Effector memory CD8-positive, alpha-beta T cell (primary cell): ENCODE measurements around the gene GGA2.
A peak's percentile ranks its signal among the peaks of the same experiment; 100 is the strongest.
"Not testable (repeated sequence)": the region's sequence is repeated elsewhere in the genome, so short reads cannot be mapped to it uniquely, and the experiment has no call there.

ENCODE experiments used
- ATAC-seq: fragments of 150-1000 bp; cut with Tn5 transposase; replicated peaks from 2 replicates; pipeline ENCODE4 v1.10.0; 2021; ENCODE audit warnings: mild to moderate bottlenecking, moderate library complexity
- DNase-seq, 3 experiments: peaks; one replicate each; pipeline ENCODE4 v3.0.0; 2021
- H3K27ac Mint-ChIP-seq, 2 donors: one replicate each; pipeline ENCODE4 v1.8.0; 2022; ENCODE audit warnings: mild to moderate bottlenecking in 2 of 2, mixed read lengths in 2 of 2, moderate library complexity in 2 of 2
- H3K27me3 Mint-ChIP-seq, 2 donors: one replicate each; pipeline ENCODE4 v1.8.0; 2022; ENCODE audit warnings: mixed read lengths in 2 of 2
- H3K36me3 Mint-ChIP-seq: one replicate; pipeline ENCODE4 v1.8.0; 2022; ENCODE audit warnings: mild to moderate bottlenecking, moderate library complexity, mixed read lengths; ENCODE audit not compliant: insufficient read depth
- H3K4me1 Mint-ChIP-seq, 2 donors: one replicate each; pipeline ENCODE4 v1.8.0; 2022; ENCODE audit warnings: low read depth in 2 of 2, mixed read lengths in 2 of 2
- H3K4me3 Mint-ChIP-seq, 2 donors: one replicate each; pipeline ENCODE4 v1.8.0; 2022; ENCODE audit warnings: mild to moderate bottlenecking in 2 of 2, mixed read lengths in 2 of 2, moderate library complexity in 2 of 2
- H3K9me3 Mint-ChIP-seq, 2 donors: one replicate each; pipeline ENCODE4 v1.8.0; 2022; ENCODE audit warnings: mixed read lengths in 2 of 2

The GGA2 gene

DNA sequence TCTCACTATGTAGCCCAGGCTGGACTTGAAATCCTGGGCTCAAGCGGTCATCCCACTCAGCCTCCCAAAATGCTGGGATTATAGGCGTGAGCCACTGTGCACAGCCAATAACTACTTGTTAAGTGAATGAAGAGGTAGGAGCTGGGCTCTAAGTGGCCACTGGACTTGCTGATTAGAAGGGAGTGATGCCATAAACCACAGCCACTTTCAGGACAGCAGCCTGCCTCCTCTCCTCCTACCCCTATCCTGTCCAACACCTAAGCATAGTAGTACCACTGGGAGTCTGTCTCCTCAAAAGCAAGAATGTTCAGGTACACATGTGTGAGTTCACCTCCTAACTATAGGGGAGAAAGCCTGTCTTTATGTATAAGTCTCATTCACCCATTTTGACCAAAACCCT lies 45.1 kb downstream of the GGA2 start:
- peaks cover 0 to 3% of the 10 kb centered on the region in 2 donors for H3K4me1 Mint-ChIP-seq
- peak overlapping the region; percentile 58 to 78 for H3K27ac Mint-ChIP-seq
- ATAC-seq, result peak; percentile 9
- no peak for DNase-seq
- H3K9me3 Mint-ChIP-seq, result no peaks in the 10 kb centered on the region
- no peak overlapping the region for H3K4me3 Mint-ChIP-seq
- no peaks in the 10 kb centered on the region for H3K27me3 Mint-ChIP-seq
- H3K36me3 Mint-ChIP-seq, result peaks cover 67% of the 10 kb centered on the region

DNA sequence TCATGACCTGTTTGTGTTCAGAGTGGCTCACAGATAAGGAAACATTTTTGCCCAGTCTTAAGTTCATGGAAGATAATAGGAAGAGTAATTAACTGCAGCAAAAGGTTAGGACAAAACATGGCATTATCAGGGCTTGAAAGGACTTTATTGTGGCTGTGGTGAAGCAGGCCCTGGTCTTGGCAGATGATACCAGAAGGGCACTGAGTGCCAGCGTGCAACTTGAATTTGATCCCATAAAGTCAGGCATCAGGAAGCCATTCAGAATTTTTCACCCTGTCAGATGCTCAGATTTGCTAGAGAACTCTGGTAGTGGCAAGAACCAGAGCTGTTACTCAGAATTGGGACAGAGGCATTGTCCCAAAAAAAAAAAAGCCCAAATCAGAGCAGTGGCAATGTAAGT lies 46.1 kb downstream of the GGA2 start:
- Mint-ChIP-seq H3K27ac (peak overlapping the region in 1 of 2 donors; percentile 58), H3K27me3 (no peaks in the 10 kb centered on the region), H3K36me3 (peaks cover 65% of the 10 kb centered on the region)

DNA sequence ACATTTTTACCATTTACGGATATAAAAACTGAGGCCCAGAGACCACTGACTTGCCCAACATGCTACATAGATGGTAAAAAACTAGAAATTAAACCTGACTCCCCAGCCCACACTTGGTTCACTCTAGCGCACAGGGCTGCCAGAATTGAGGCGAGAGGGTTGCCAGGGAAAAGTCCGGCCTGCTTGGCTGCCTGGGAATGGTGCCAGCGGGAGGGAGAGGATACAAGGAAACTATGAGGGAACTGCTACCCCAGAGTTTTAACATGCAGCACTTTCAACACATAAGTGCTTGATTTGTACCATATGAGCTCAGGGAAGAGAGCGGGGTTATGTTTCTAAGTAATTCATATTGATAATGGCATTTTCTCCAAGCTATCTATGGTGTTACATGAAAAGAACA lies 47.3 kb downstream of the GGA2 start:
- H3K4me3 Mint-ChIP-seq, H3K27ac Mint-ChIP-seq, DNase-seq, H3K9me3 Mint-ChIP-seq, H3K27me3 Mint-ChIP-seq, ATAC-seq, H3K4me1 Mint-ChIP-seq: not testable (repeated sequence)
- H3K36me3 Mint-ChIP-seq, result peaks cover 58% of the 10 kb centered on the region

More for the DNA sequence above, 46.1 kb downstream of the GGA2 start:
- Mint-ChIP-seq H3K9me3 (no peaks in the 10 kb centered on the region), H3K4me1 (peaks cover 0 to 3% of the 10 kb centered on the region in 2 donors), H3K4me3 (no peak overlapping the region)
- ATAC-seq (no peak), DNase-seq (no peak)

DNA sequence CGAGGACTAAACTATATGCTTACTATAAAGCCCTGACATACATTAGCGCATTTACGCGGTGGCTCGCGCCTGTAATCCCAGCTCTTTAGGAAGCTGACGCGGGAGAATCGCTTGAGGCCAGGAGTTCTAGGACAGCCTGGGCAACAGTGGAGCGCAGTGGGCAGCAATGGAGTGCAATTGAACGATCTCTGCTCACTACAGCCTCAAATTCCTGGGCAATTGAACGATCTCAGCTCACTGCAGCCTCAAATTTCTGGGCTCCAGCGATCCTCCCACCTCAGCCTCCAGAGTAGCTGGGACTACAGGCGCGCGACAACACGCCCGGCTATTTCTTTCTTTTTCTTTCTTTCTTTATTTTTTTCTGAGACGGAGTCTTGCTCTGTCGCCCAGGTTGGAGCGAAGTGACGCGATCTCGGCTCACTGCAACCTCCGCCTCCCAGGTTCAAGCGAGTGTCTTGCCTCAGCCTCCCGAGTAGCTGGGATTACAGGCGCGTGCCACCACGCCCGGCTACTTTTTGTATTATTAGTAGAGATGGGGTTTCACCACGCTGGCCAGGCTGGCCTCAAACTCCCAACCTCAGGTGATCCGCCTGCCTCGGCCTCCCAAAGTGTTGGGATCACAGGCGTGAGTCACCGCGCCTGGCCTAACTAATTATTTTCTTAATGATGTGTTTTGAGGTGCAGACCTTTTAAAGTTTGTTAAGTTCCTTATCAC lies 56.8 kb downstream of the GGA2 start:
- Mint-ChIP-seq H3K36me3 (peaks cover 30% of the 10 kb centered on the region), H3K27me3 (no peaks in the 10 kb centered on the region), H3K9me3 (no peaks in the 10 kb centered on the region), H3K4me3 (peak overlapping the region; percentile 92), H3K27ac (peak overlapping the region; percentile 91 to 94), H3K4me1 (peaks cover 22 to 31% of the 10 kb centered on the region in 2 donors)
- DNase-seq, result no peak
- no peak for ATAC-seq

DNA sequence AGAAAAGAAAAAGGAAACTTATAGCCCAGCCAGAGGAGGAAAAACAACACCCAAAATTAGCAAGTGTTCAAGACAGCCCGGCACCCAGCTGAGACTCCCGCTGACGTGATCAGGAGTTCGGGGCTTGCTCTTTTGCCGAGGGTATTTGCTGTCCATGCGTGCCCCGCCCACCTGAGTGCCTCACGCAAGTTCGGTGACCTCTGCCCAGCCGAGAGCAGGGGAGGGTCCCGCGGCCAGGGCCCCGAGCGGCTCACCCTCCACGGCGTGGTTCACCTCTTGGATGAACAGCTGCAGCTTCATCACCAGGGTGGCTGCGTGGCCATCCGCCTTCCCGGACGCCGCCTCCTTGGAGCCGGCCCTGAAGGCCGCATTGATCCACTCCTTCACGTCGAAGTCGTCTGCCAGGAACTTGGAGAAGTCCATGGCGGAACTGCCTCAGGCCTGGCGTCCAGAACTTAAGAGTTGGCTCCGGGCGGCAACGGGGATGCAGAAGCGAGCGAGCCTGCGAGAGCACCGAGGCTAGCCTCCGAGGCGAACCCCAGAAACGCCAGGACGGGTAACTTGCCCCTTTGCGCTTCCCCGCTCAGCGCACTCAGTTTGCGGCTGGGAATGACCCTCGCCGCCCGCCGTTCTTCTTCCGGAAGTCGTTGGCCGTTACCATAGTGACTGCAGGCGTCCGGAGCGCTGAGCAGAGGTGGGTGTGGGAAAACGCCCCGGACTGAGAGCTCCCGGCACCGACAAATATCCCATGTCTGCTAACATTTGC lies 57.5 kb downstream of the GGA2 start, which contains the start of gene COG7:
COG7 (minus strand) TSS at position 618 of the 766 bp plus-strand sequence; CDS start at position 423, 195 bp downstream.
- Mint-ChIP-seq H3K36me3 (peaks cover 27% of the 10 kb centered on the region), H3K4me3 (peak within 1 kb of the TSS; percentile 92), H3K4me1 (peaks cover 25 to 36% of the 10 kb centered on the region in 2 donors), H3K9me3 (no peaks in the 10 kb centered on the region), H3K27ac (peak within 1 kb of the TSS; percentile 91 to 94), H3K27me3 (no peaks in the 10 kb centered on the region)
- DNase-seq (peak; percentile 76 to 85 (median 80)), ATAC-seq (peak; percentile 96)

DNA sequence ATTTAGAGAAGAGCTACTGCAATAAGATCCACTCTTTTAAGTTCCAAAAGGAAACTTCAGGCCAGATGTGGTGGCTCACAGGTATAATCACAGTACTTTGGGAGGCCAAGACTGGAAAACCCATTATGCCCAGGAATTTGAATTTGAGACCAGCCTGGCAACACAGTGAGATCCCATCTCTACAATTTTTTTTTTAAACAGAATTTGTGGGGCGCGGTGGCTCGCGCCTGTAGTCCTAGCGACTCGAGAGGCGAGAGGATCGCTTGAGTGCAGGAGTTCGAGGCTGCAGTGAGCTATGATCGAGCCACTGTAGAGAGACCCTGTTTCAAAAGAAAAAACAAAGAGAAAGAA lies 58.1 kb downstream of the GGA2 start:
- Mint-ChIP-seq H3K4me1 (peaks cover 25 to 36% of the 10 kb centered on the region in 2 donors), H3K4me3 (peak overlapping the region; percentile 92)
- no peak for ATAC-seq

DNA sequence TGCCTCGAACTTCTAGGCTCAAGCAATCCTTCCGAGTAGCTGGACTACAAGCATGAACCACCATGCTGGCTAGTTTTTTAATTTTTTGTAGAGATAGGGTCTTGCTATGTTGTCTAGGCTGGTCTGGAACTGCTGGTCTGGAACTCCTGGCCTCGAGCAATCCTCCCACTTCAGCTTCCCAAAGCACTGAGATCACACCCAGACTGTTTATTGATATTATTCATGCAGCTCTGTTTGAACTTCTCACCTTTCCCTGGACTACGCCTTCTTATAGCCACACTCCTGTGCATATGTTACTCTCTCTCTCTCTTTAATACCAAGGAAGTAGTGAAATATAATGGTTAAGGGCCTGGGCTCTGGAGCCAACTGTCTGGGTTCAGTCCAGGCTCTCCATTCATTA lies 61.9 kb downstream of the GGA2 start:
- H3K4me1 Mint-ChIP-seq, result peaks cover 25 to 40% of the 10 kb centered on the region in 2 donors
- H3K27ac Mint-ChIP-seq, result peak overlapping the region in 1 of 2 donors; percentile 5
- H3K36me3 Mint-ChIP-seq, result peaks cover 42% of the 10 kb centered on the region
- H3K4me3 Mint-ChIP-seq, result no peak overlapping the region
- no peak for DNase-seq
- no peaks in the 10 kb centered on the region for H3K27me3 Mint-ChIP-seq
- H3K9me3 Mint-ChIP-seq, result no peaks in the 10 kb centered on the region
- ATAC-seq, result no peak

More for the DNA sequence above, 58.1 kb downstream of the GGA2 start:
- H3K27ac Mint-ChIP-seq, result peak overlapping the region; percentile 91 to 94
- no peaks in the 10 kb centered on the region for H3K9me3 Mint-ChIP-seq
- peaks cover 27% of the 10 kb centered on the region for H3K36me3 Mint-ChIP-seq
- H3K27me3 Mint-ChIP-seq, result no peaks in the 10 kb centered on the region
- DNase-seq, result no peak

DNA sequence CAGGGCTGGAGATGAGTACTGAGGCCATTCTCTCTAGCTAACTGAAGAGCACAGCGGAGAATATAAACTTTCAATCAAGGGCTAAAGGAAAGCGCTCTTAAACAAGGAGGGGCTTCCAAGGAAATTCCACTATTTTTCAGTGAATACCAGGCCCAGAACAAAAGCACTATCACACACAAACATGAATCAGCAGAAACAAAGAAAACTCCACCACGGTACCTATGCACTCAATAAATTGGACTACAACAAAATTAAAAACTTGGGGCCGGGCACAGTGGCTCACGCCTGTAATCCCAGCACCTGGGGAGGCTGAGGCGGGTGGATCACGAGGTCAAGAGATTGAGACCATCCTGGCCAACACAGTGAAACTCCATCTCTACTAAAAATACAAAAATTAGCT lies 72.8 kb downstream of the GGA2 start:
- not testable (repeated sequence) for H3K27ac Mint-ChIP-seq, H3K4me3 Mint-ChIP-seq, H3K27me3 Mint-ChIP-seq, H3K9me3 Mint-ChIP-seq, H3K4me1 Mint-ChIP-seq, ATAC-seq, DNase-seq
- H3K36me3 Mint-ChIP-seq, result peaks cover 77% of the 10 kb centered on the region

DNA sequence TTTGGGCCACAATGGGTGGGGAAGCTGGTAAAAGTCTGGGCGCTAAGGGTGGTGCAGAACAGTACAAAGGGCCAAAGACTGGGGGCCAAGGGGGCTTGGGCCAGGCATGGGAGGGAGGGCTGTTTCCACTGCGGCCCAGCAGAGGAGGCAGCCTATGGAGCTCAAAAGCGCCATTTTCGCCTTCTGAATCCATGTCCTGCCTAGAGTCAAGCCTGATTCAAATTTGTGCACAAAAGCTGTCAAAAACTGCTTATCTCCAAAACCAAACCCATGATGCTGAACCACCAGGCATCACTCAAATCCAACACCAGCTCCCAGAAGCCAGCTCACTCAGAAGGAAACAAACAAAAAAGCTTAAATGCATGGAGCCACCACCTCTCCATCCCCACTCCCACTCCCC lies 73.3 kb downstream of the GGA2 start:
- DNase-seq (no peak), ATAC-seq (no peak)
- H3K9me3 Mint-ChIP-seq, result no peaks in the 10 kb centered on the region
- H3K4me1 Mint-ChIP-seq, result peaks cover 0 to 4% of the 10 kb centered on the region in 2 donors
- H3K36me3 Mint-ChIP-seq, result peaks cover 75% of the 10 kb centered on the region
- H3K27me3 Mint-ChIP-seq, result no peaks in the 10 kb centered on the region
- no peak overlapping the region for H3K27ac Mint-ChIP-seq
- no peak overlapping the region for H3K4me3 Mint-ChIP-seq

DNA sequence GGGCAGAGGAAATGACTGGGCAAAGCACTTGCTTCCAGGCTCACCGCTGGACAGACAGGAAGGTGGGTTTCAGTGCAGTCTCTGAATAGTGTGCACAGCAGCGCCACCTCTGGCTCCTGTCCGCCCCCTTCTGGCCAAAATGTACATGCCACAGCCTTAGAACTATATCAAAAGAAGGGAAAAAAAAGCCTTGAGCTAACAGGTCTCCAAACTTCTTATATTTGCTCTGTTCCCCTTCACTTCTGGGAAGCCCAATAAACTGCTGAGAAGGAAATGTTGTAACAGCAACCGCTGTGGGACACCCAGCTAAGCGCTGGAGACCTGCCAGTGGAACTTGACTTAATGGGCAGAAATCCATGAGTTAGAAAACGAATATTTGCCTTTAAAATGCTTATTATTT lies 74.8 kb downstream of the GGA2 start:
- Mint-ChIP-seq H3K9me3 (no peaks in the 10 kb centered on the region), H3K4me3 (no peak overlapping the region), H3K36me3 (peaks cover 71% of the 10 kb centered on the region), H3K4me1 (peaks cover 0 to 4% of the 10 kb centered on the region in 2 donors), H3K27me3 (no peaks in the 10 kb centered on the region), H3K27ac (peak overlapping the region in 1 of 2 donors; percentile 41)
- ATAC-seq (peak; percentile 89), DNase-seq (peak; percentile 52 to 65 (median 62))

DNA sequence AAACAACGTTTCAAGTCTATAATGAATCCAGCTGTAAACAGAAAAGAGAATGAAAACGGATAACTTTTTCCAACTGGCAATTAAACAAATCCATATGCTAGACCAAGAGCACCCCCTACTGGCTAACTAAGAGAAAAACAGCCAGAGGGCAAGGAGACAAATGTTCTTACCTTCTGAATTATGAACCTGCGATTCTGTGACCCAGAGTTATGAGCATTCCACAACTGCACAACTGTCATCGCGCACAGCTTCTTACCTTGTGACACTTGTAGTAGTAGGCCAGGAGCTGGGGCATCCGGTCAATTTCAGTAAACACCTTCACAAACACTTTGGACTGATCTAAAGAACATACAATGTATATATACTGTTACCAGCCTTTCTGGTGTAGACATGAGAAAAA lies 75.9 kb downstream of the GGA2 start:
- ATAC-seq (peak; percentile 40), DNase-seq (peak; percentile 29 to 37 (median 35))
- Mint-ChIP-seq H3K27me3 (no peaks in the 10 kb centered on the region), H3K4me3 (no peak overlapping the region), H3K4me1 (peaks cover 0 to 4% of the 10 kb centered on the region in 2 donors), H3K36me3 (peaks cover 77% of the 10 kb centered on the region), H3K9me3 (no peaks in the 10 kb centered on the region), H3K27ac (no peak overlapping the region)

DNA sequence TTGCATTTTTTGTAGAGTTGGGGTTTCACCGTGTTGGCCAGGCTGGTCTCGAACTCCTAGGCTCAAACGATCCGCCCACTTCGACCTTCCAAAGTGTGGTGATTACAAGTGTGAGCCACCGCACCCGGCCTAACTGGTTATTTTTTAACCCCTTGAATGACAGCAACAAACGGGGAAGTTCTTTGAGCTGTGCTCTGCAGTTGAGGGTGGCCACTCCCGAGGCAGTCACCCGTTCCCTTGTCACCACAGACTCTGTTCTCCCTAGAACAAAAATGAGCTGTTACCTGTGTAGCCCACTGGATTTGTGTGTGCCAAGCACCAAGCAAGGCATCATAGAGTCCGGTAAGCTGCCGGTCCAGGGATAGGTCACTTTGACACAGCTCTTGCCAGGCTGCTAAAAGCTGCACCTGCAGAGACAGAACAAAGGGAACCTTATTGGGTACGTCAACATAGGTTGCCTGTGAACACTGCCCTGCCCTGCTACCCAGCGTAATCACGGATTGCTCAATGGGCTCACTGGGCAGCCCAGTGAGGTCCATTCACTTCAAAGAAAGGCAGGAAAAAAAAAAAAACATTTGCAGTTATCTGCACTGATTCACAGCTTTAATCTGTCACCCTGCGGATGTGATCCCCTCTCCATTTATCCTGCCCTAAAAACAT lies 76.9 kb downstream of the GGA2 start:
- no peak overlapping the region for H3K27ac Mint-ChIP-seq
- ATAC-seq (no peak), DNase-seq (no peak)
- H3K36me3 Mint-ChIP-seq, result peaks cover 69% of the 10 kb centered on the region
- H3K27me3 Mint-ChIP-seq, result no peaks in the 10 kb centered on the region
- H3K9me3 Mint-ChIP-seq, result no peaks in the 10 kb centered on the region
- no peak overlapping the region for H3K4me3 Mint-ChIP-seq
- H3K4me1 Mint-ChIP-seq, result peaks cover 0 to 4% of the 10 kb centered on the region in 2 donors
